Stomach smooth muscle (tissue), 2 donors: ENCODE data around the gene BRCA2.

Source experiments
- H3K27ac ChIP-seq: one replicate; pipeline ENCODE4 v1.7.0; 2013; ENCODE audit warnings: mild to moderate bottlenecking, low read length, inconsistent platforms
- H3K27me3 ChIP-seq, 2 donors: one replicate each; pipeline ENCODE4 v1.7.0; 2013; ENCODE audit warnings: low read length in 2 of 2; ENCODE audit not compliant: insufficient read depth in 2 of 2, control insufficient read depth in 1 of 2
- H3K36me3 ChIP-seq, 2 donors: one replicate each; pipeline ENCODE4 v1.7.0; 2013; ENCODE audit warnings: low read length in 2 of 2; ENCODE audit not compliant: control insufficient read depth in 2 of 2, insufficient read depth in 2 of 2
- H3K4me1 ChIP-seq: one replicate; pipeline ENCODE4 v1.7.0; 2013; ENCODE audit warnings: low read length; ENCODE audit not compliant: control insufficient read depth, insufficient read depth
- H3K4me3 ChIP-seq, 2 donors: one replicate each; pipeline ENCODE4 v1.7.0; 2013; ENCODE audit warnings: low read length in 2 of 2
- H3K9ac ChIP-seq, 2 donors: one replicate each; pipeline ENCODE4 v1.7.0; 2013; ENCODE audit warnings: low read length in 2 of 2, mild to moderate bottlenecking in 1 of 2
- H3K9me3 ChIP-seq, 2 donors: one replicate each; pipeline ENCODE4 v1.7.0; 2013; ENCODE audit warnings: low read length in 2 of 2; ENCODE audit not compliant: control insufficient read depth in 2 of 2
- donor health status: healthy.
- donor health status: Pancreatic carcinoma.

BRCA2 gene, protein sequence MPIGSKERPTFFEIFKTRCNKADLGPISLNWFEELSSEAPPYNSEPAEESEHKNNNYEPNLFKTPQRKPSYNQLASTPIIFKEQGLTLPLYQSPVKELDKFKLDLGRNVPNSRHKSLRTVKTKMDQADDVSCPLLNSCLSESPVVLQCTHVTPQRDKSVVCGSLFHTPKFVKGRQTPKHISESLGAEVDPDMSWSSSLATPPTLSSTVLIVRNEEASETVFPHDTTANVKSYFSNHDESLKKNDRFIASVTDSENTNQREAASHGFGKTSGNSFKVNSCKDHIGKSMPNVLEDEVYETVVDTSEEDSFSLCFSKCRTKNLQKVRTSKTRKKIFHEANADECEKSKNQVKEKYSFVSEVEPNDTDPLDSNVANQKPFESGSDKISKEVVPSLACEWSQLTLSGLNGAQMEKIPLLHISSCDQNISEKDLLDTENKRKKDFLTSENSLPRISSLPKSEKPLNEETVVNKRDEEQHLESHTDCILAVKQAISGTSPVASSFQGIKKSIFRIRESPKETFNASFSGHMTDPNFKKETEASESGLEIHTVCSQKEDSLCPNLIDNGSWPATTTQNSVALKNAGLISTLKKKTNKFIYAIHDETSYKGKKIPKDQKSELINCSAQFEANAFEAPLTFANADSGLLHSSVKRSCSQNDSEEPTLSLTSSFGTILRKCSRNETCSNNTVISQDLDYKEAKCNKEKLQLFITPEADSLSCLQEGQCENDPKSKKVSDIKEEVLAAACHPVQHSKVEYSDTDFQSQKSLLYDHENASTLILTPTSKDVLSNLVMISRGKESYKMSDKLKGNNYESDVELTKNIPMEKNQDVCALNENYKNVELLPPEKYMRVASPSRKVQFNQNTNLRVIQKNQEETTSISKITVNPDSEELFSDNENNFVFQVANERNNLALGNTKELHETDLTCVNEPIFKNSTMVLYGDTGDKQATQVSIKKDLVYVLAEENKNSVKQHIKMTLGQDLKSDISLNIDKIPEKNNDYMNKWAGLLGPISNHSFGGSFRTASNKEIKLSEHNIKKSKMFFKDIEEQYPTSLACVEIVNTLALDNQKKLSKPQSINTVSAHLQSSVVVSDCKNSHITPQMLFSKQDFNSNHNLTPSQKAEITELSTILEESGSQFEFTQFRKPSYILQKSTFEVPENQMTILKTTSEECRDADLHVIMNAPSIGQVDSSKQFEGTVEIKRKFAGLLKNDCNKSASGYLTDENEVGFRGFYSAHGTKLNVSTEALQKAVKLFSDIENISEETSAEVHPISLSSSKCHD (N-terminal part only)

DNA sequence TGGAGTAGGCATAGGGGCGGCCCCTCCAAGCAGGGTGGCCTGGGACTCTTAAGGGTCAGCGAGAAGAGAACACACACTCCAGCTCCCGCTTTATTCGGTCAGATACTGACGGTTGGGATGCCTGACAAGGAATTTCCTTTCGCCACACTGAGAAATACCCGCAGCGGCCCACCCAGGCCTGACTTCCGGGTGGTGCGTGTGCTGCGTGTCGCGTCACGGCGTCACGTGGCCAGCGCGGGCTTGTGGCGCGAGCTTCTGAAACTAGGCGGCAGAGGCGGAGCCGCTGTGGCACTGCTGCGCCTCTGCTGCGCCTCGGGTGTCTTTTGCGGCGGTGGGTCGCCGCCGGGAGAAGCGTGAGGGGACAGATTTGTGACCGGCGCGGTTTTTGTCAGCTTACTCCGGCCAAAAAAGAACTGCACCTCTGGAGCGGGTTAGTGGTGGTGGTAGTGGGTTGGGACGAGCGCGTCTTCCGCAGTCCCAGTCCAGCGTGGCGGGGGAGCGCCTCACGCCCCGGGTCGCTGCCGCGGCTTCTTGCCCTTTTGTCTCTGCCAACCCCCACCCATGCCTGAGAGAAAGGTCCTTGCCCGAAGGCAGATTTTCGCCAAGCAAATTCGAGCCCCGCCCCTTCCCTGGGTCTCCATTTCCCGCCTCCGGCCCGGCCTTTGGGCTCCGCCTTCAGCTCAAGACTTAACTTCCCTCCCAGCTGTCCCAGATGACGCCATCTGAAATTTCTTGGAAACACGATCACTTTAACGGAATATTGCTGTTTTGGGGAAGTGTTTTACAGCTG lies at the start of gene BRCA2, which contains the start of gene ZAR1L:
BRCA2 (plus strand) TSS at position 271 of the 790 bp plus-strand sequence. CDS start 953 bp downstream, outside the sequence.
ZAR1L (minus strand) TSS at position 126 of the 790 bp plus-strand sequence. CDS start 3,438 bp downstream, outside the sequence.
- peak within 1 kb of the TSS; percentile 91 for H3K27ac ChIP-seq
- H3K27me3 ChIP-seq = no peaks in the 10 kb centered on the region
- H3K9ac ChIP-seq = peak within 1 kb of the TSS; percentile 83 to 95
- no peaks in the 10 kb centered on the region for H3K9me3 ChIP-seq
- peaks cover 12% of the 10 kb centered on the region for H3K4me1 ChIP-seq
- no peaks in the 10 kb centered on the region for H3K36me3 ChIP-seq
- H3K4me3 ChIP-seq = peak within 1 kb of the TSS; percentile 62 to 87

DNA sequence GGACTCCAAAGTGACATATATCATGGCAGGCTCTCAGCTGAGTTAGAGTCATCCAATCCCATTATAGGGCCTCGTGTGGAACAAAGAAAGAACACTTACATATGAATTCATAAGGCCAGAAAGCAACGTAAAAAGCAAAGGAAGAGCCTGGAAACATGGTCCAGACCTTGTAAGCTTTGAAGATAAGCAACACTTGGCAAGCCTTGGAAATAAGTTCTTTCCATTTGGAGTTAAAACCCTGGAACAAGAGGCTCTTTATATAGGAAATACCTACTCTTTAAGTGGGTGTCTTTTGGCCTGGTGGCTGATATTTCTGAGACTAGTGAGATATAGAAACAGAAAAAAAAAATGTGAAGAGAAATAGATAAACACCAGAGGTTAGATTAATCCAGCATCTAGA lies 49.6 kb upstream of the BRCA2 start:
- H3K9ac ChIP-seq = no peak overlapping the region
- peaks cover 13 to 32% of the 10 kb centered on the region in 2 donors for H3K36me3 ChIP-seq

DNA sequence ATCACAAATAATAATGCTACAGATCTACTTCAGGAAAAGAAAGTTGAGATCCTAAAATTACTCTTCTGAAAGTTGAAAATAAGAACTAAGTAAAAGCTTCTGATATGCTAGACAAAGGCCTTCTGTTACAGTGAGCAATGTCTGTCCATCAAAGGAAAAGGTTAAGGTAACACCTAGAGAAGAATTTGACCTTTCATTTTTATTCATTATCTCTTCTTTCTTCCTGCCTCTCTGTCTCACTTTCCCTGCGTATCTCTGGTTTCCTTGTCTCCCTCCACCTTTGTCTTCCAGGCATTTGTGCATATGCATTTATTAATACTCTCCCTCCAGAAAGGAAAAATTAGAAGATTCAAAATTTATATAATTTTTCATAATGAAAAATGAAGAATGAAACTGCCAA lies 49.2 kb upstream of the BRCA2 start:
- Histone ChIP-seq H3K36me3 (peaks cover 16 to 36% of the 10 kb centered on the region in 2 donors), H3K27ac (no peak overlapping the region), H3K9ac (no peak overlapping the region)

More for the DNA sequence above, 49.6 kb upstream of the BRCA2 start:
- Histone ChIP-seq H3K27me3 (no peaks in the 10 kb centered on the region), H3K4me3 (no peak overlapping the region), H3K4me1 (peaks cover 12% of the 10 kb centered on the region), H3K27ac (peak overlapping the region; percentile 31), H3K9me3 (no peaks in the 10 kb centered on the region)

DNA sequence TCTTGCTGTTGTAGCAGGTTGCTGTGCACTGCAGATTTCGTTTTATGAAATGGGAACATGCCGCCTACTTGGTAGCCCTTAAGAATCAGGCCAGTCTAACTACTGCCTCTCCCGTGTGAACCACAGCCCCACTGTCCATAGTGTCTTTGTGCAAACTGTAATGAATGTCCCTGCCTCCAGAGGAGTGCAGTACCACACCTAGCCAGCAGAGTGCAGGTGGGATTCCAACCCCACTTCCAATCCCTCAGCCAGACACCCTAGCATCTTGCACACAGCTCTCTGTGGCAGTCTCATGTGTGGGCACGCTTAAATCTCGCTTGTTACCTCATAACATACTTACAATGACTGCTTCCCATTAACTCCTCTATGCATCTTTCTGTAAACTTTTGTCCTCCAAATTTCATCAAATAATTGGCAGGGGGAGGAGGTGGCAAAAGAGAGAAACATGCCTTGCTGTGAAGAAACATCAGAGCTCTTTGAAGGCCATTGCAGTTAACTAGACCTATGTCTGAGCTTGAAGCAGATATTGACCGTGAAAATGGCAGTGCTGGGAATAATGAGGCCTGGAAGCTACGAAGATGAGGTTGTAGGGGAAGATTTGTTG lies 47.4 kb upstream of the BRCA2 start:
- no peaks in the 10 kb centered on the region for H3K4me1 ChIP-seq
- no peaks in the 10 kb centered on the region for H3K27me3 ChIP-seq
- no peaks in the 10 kb centered on the region for H3K9me3 ChIP-seq
- H3K36me3 ChIP-seq = peaks cover 16 to 43% of the 10 kb centered on the region in 2 donors
- H3K9ac ChIP-seq = no peak overlapping the region
- H3K4me3 ChIP-seq = no peak overlapping the region
- no peak overlapping the region for H3K27ac ChIP-seq

More for the DNA sequence above, 49.2 kb upstream of the BRCA2 start:
- H3K4me1 ChIP-seq = peaks cover 8% of the 10 kb centered on the region
- no peaks in the 10 kb centered on the region for H3K27me3 ChIP-seq
- H3K4me3 ChIP-seq = no peak overlapping the region
- H3K9me3 ChIP-seq = no peaks in the 10 kb centered on the region

DNA sequence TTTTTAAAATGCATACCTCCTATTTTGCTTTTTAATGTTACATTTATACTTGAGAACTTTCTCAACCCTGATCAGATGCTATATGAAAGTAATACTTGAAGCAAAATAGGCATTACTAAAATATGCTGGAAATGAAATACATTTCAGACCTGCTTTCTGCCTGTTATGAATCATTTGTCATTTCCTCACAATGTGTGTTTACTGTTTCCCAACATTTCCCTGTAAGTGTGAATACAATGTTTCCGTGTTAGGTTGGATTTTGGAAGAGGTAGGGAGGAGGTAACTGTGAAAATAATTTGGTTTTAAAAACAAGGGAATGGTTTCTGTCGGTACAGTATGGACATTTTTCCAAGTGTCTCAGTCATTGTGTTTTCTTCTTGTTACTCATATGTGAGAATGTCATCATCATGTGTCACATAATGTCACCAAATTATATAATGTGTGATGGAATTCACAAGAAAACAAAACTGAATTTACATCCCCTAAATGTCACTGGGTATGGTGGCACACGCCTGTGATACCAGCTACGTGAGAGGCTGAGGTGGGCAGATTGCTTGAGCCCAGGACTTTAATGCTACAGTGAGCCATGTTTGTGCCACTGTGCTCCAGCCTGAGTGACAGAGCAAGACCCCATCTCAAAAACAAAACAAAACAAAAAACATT lies 43.2 kb upstream of the BRCA2 start:
- Histone ChIP-seq H3K4me3 (no peak overlapping the region), H3K9me3 (no peaks in the 10 kb centered on the region), H3K36me3 (peaks cover 12 to 40% of the 10 kb centered on the region in 2 donors), H3K9ac (no peak overlapping the region), H3K4me1 (no peaks in the 10 kb centered on the region), H3K27me3 (no peaks in the 10 kb centered on the region), H3K27ac (no peak overlapping the region)

DNA sequence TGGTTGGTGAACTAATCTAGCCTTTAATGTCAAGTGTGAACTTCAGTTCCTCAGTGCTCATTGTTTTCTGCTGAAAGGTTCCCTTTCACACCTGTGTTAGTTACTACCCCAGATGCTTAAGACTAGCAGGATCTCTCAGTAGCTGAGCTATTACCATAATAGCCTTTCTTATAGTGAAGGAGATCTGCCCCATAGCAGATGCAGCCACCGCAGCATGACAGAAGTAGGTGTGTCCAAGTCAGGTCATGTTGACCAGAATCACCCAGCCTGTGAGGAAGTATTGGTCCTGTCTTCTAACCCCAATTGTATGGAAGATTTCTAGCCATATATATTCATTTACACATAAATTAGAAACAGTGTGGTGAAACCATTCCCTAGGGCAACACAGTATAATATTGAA lies 37.5 kb upstream of the BRCA2 start:
- H3K27me3 ChIP-seq = no peaks in the 10 kb centered on the region
- no peak overlapping the region for H3K27ac ChIP-seq
- H3K4me1 ChIP-seq = no peaks in the 10 kb centered on the region
- H3K4me3 ChIP-seq = no peak overlapping the region
- no peak overlapping the region for H3K9ac ChIP-seq
- peaks cover 13 to 38% of the 10 kb centered on the region in 2 donors for H3K36me3 ChIP-seq
- no peaks in the 10 kb centered on the region for H3K9me3 ChIP-seq

DNA sequence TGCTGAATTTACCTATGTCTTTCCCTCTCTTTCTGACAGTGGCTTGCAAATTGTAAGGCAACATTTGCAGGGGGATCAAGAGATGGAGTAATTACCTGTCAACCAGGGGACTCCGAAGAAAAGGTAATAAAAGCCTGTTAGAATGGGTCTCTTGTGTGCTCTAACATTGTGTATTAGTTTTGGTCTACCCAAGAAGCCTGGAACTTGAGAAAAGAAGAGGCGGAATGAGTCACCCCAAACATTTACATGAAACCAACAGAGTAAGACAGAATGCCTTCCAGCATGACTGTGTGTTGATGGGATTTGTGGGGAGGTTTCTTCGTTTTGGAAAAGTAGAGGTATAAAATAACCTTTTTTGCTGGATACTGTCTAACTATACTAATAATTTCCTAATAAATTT lies 36.9 kb upstream of the BRCA2 start:
- no peaks in the 10 kb centered on the region for H3K9me3 ChIP-seq
- no peak overlapping the region for H3K27ac ChIP-seq
- no peak overlapping the region for H3K9ac ChIP-seq
- peaks cover 13 to 37% of the 10 kb centered on the region in 2 donors for H3K36me3 ChIP-seq
- no peaks in the 10 kb centered on the region for H3K4me1 ChIP-seq
- no peak overlapping the region for H3K4me3 ChIP-seq
- H3K27me3 ChIP-seq = no peaks in the 10 kb centered on the region

DNA sequence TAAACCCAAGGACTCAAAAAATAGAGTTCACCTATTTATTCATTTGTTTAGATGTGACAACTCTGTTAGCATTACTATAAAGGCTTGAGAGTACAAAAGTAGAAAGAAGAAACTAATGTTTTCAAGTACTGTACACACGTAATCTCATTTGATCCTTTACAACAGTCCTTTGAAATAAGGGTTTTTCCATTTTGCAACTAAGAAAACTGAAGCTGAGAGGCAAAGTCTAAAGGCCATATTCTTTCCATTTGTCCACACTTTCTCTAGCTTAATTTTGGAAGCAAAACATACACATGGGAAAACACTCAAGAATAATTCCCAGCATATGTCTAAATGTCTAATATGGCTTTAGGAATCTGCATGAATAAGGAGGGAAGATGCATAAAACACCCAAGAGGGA lies 34.2 kb upstream of the BRCA2 start:
- Histone ChIP-seq H3K36me3 (peaks cover 13 to 30% of the 10 kb centered on the region in 2 donors), H3K4me1 (peaks cover 6% of the 10 kb centered on the region)

DNA sequence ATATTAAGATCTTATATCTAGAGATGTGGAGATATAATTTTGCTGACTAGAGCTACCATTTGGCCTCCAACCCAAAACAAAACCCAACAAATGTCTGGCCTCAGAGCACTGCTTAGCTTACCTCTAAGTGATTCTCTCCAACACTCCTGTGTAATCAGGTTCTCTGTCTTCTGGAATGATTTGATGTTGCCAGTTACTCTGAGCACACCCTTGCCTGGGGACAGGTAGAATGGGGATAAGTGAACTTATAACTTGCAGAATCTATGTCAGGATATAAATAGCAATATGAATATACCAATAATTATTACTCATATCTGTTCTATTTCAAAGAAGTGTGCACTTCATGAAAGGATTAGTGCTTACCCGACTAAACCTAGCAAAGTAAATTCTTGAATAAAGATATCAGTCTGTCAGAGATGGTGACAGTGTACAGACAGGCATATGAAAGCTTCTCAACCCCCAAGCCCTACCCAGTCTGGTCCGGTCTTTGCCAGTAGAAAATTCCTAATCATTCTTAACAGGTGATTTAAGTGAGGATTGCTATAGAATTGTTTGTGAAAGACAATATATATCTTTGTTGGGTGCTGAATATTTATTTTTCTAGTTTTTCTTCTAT lies 33.1 kb upstream of the BRCA2 start:
- H3K9me3 ChIP-seq = no peaks in the 10 kb centered on the region
- H3K36me3 ChIP-seq = peaks cover 13 to 22% of the 10 kb centered on the region in 2 donors
- H3K27me3 ChIP-seq = no peaks in the 10 kb centered on the region
- H3K27ac ChIP-seq = no peak overlapping the region
- H3K4me3 ChIP-seq = no peak overlapping the region
- peaks cover 6% of the 10 kb centered on the region for H3K4me1 ChIP-seq
- H3K9ac ChIP-seq = no peak overlapping the region

More for the DNA sequence above, 34.2 kb upstream of the BRCA2 start:
- Histone ChIP-seq H3K27me3 (no peaks in the 10 kb centered on the region), H3K9ac (no peak overlapping the region), H3K9me3 (no peaks in the 10 kb centered on the region), H3K27ac (no peak overlapping the region), H3K4me3 (no peak overlapping the region)
